GM12878 (cell line): Measurements from ENCODE around the gene ITGB8. TPM values are rescaled to one million over a fixed set of nuclear protein-coding genes. Genes with fewer than 3 reads are reported as not detected.

Experiments
- ATAC-seq: fragments of 200-7000 bp; cut with Tn5 transposase; 3 replicates; pipeline ENCODE4 v1.9.1; 2020; ENCODE audit warnings: mild to moderate bottlenecking, moderate library complexity
- BruUV-seq: library from RNA; stranded (reverse); fragments of 400-500 nt; replicated peaks from 2 replicates; lab custom pipeline; 2021; lab: Mats Ljungman, UMichigan
- CTCF ChIA-PET: fragments of 300-600 bp; sonication (Branson Sonifier 250); formaldehyde crosslinking; extraction: SDS; loops from one replicate; lab custom pipeline; 2021; ENCODE audit warnings: inconsistent platforms; lab: Yijun Ruan, JAX
- POLR2A ChIA-PET: fragments of 350-600 bp; formaldehyde crosslinking; extraction: SDS; loops from one replicate; lab custom pipeline; 2021; ENCODE audit warnings: inconsistent platforms; lab: Charles Lee
- RAD21 ChIA-PET: fragments of 300-600 bp; sonication (Branson Sonifier 250); formaldehyde crosslinking; loops from one replicate; lab custom pipeline; 2023; ENCODE audit warnings: antibody characterized with exemption; ENCODE audit not compliant: unreplicated experiment; lab: Charles Lee
- SMC1A ChIA-PET: fragments of 300-600 bp; sonication (Branson Sonifier 250); formaldehyde crosslinking; loops from one replicate; lab custom pipeline; 2023; ENCODE audit not compliant: unreplicated experiment, uncharacterized antibody; lab: Charles Lee
- DNase-seq: peaks from one replicate; pipeline ENCODE4 v3.0.0-alpha.2; 2011; ENCODE audit warnings: low read depth, low spot score
- FAIRE-seq: peaks from 3 replicates; lab custom pipeline; 2011; peaks lifted over from hg19 to GRCh38; lab: Jason Lieb, UNC
- H2AFZ ChIP-seq: 2 replicates; pipeline ENCODE4 v1.6.0; 2011; ENCODE audit warnings: low read depth, low read length, control low read depth; ENCODE audit not compliant: control insufficient read depth
- H3K27ac ChIP-seq: 2 replicates; pipeline ENCODE4 v1.5.1; 2011; ENCODE audit warnings: control low read depth; ENCODE audit not compliant: control insufficient read depth, insufficient read depth
- H3K27me3 ChIP-seq, 2 experiments: replicated peaks in 1 of 2; 2 replicates each; pipeline versions ENCODE4 v1.6.0 to v1.6.1; 2011; ENCODE audit warnings: low read length in 1 of 2; ENCODE audit not compliant: control insufficient read depth in 2 of 2, insufficient read depth in 2 of 2
- H3K36me3 ChIP-seq, 2 experiments: 2 replicates each; pipeline ENCODE4 v1.5.1; 2011; ENCODE audit warnings: low read length in 1 of 2; ENCODE audit not compliant: control insufficient read depth in 2 of 2, insufficient read depth in 2 of 2
- H3K4me1 ChIP-seq: 2 replicates; pipeline ENCODE4 v1.6.1; 2011; ENCODE audit warnings: mild to moderate bottlenecking, low read length, moderate library complexity, mixed read lengths; ENCODE audit not compliant: control insufficient read depth, insufficient read depth
- H3K4me2 ChIP-seq: 2 replicates; pipeline ENCODE4 v1.6.0; 2011; ENCODE audit warnings: control low read depth; ENCODE audit not compliant: control insufficient read depth, insufficient read depth
- H3K4me3 ChIP-seq: fragments of 200-600 bp; sonication (generic); 2 replicates; pipeline ENCODE4 v1.5.1; 2016
- H3K79me2 ChIP-seq: 2 replicates; pipeline ENCODE4 v1.6.0; 2011; ENCODE audit warnings: low read length; ENCODE audit not compliant: control insufficient read depth, insufficient read depth
- H3K9ac ChIP-seq: 2 replicates; pipeline ENCODE4 v1.8.0; 2011; ENCODE audit warnings: low read length, control low read depth, mixed read lengths; ENCODE audit not compliant: control insufficient read depth, insufficient read depth
- H3K9me3 ChIP-seq: replicated peaks from 3 replicates; pipeline ENCODE4 v1.5.1; 2011; ENCODE audit warnings: mild to moderate bottlenecking, low read length; ENCODE audit not compliant: control insufficient read depth, insufficient read depth
- H4K20me1 ChIP-seq: 2 replicates; pipeline ENCODE4 v1.6.0; 2011; ENCODE audit not compliant: control insufficient read depth, insufficient read depth
- ATF2 ChIP-seq: IDR thresholded peaks from 2 replicates; pipeline ENCODE4 v1.6.1; 2012; ENCODE audit warnings: low read length, inconsistent platforms
- CBX5 ChIP-seq: sonication (generic); IDR thresholded peaks from 2 replicates; pipeline ENCODE4 v1.6.1; 2016; ENCODE audit warnings: low read depth, moderate library complexity, mild to moderate bottlenecking, inconsistent platforms
- FOXK2 ChIP-seq: fragments of 450-650 bp; IDR thresholded peaks from 2 replicates; pipeline ENCODE4 v1.6.1; 2017; ENCODE audit warnings: mild to moderate bottlenecking, moderate library complexity
- GABPA ChIP-seq: IDR thresholded peaks from 2 replicates; pipeline ENCODE4 v1.6.1; 2014; ENCODE audit warnings: antibody characterized with exemption, low read depth, mild to moderate bottlenecking, inconsistent platforms
- HDAC6 ChIP-seq: fragments of 200-600 bp; sonication (generic); IDR thresholded peaks from one replicate; pipeline ENCODE4 v1.8.0; 2017; ENCODE audit warnings: antibody characterized with exemption; ENCODE audit not compliant: unreplicated experiment
- IKZF1 ChIP-seq: fragments of 450-650 bp; conservative IDR thresholded peaks from 2 replicates; pipeline ENCODE4 v1.6.1; 2017; ENCODE audit warnings: antibody characterized with exemption, mild to moderate bottlenecking
- MXI1 ChIP-seq: fragments of 150-350 bp; IDR thresholded peaks from 2 replicates; pipeline ENCODE4 v1.6.1; 2011; ENCODE audit warnings: low read depth, mild to moderate bottlenecking, inconsistent platforms, low read length, improper control_type of control experiment
- RAD21 ChIP-seq: IDR thresholded peaks from 2 replicates; pipeline ENCODE4 v1.6.1; 2011; ENCODE audit warnings: mild to moderate bottlenecking, low read depth, low read length, moderate library complexity; ENCODE audit not compliant: insufficient read depth
- SMAD1 ChIP-seq: fragments of 450-650 bp; IDR thresholded peaks from 2 replicates; pipeline ENCODE4 v1.6.1; 2018; ENCODE audit warnings: mild to moderate bottlenecking, low read depth; ENCODE audit not compliant: partially characterized antibody
- ZNF592 ChIP-seq: fragments of 450-650 bp; IDR thresholded peaks from 2 replicates; pipeline ENCODE4 v1.6.1; 2017; ENCODE audit warnings: mild to moderate bottlenecking, moderate library complexity
- WGBS: methylation state at CpG from one replicate; pipeline ENCODE4 v1.1.6; 2016; ENCODE audit warnings: low lambda C conversion rate; ENCODE audit not compliant: insufficient replicate concordance, insufficient coverage; ENCODE audit errors: missing lambda C conversion rate; 5-methylcytosine and 5-hydroxymethylcytosine counted together
- in situ Hi-C: fragments of 300-500 bp; cut with MboI; formaldehyde crosslinking; loops from 9 replicates; pipeline ENCODE4 v1.14.3; 2018; ENCODE audit warnings: mixed read lengths
- intact Hi-C: fragments of 100-400 bp; cut with micrococcal nuclease; formaldehyde crosslinking; loops from one replicate; pipeline ENCODE4 v1.14.2; 2022; ENCODE audit not compliant: unreplicated experiment
- polyA plus RNA-seq, 11 experiments: library from polyadenylated mRNA; depleted of rRNA in 4 of 11; unstranded in 6 of 11; stranded (reverse) in 5 of 11; fragments of >200 nt; fragmentation: Nextera tagmentation in 4 of 11; fragmentation: Illumina TruSeq in 1 of 11; extraction: Ambion mirVana in 4 of 11; extraction: Trizol in 1 of 11; gene quantifications; 1 replicate in 1 of 11; 2 replicates in 10 of 11; pipeline versions ENCODE4 v1.2.1 to v1.2.3, GENCODE V29; 2011 to 2016; ENCODE audit warnings: inconsistent platforms in 2 of 11, missing spikeins in 2 of 11, low read depth in 1 of 11
- total RNA-seq, 4 experiments: library from RNA; depleted of rRNA in 3 of 4; stranded (reverse); fragments of >200 nt in 3 of 4; fragmentation: Illumina TruSeq in 1 of 4; extraction: Trizol in 1 of 4; gene quantifications; 2 replicates each; pipeline versions ENCODE4 v1.2.1 to v1.2.3, GENCODE V29; 2013 to 2021

Gene ITGB8
- total and polyA plus RNA-seq, 10 of the 15 experiments (the other 5 are each of a cell fraction or from before 2014, with no cell fraction given): 0.37 to 26.2 (median 1.5) TPM

DNA sequence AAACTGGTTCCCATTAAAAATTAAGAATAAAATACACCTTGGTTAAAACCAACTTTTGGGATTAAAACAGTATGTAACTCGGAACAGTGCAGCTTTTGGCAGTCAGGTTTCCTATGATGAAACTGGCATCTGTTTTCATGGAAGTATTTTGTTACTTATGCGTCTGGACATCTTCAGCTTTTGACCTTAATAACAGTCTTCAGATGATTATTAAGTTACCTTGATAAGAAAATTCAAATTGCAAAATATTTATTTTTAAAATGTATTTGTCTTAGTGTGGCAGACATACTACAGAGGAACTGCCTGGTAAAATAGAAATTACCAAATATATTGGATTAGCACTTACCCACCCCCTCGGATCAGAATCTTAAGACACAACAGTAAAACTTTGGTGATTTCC lies 100.0 kb downstream of the ITGB8 start (continued):
- no peak for TF ChIP-seq GABPA

DNA sequence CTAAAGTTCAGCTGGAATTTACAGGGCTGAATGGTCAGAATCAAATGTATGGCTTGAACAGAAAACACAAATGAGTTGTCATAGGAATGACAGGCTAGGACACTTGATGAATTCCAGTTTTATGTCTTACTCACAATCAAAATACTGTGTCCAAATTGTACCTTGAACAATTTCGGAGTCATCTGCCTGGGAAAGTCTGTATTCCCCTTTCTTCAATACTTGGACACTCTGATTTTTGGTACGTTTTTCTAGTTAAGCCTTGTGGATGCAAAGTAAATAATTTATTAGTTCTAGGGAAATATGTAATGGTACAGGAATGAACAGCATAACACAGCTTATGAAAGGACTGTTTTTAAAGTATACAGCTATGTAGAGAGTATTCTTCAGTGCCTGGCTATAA lies 100.4 kb downstream of the ITGB8 start:
- H3K27me3 ChIP-seq: no peaks in the 10 kb centered on the region; a peak in 1 of 4 replicates
- H3K9ac ChIP-seq: no peak overlapping the region
- no peaks in the 10 kb centered on the region for H3K36me3 ChIP-seq
- CTCF ChIA-PET: interaction anchor here (1.1 kb wide), 2 partner anchors 9 to 17 kb away, joined by 4 to 6 read pairs; no protein-coding TSS in a partner anchor
- intact Hi-C loops (no loop called here), in situ Hi-C loops (no loop called here)
- POLR2A ChIA-PET: no interaction called here
- no peak overlapping the region for H3K4me2 ChIP-seq
- TF ChIP-seq RAD21: no peak
- no peaks in the 10 kb centered on the region for H3K79me2 ChIP-seq
- H3K27ac ChIP-seq: no peak overlapping the region
- DNase-seq (no peak), ATAC-seq (no peak), FAIRE-seq (no peak)
- no TSS peak for BruUV-seq
- H3K4me3 ChIP-seq: no peak overlapping the region
- no peaks in the 10 kb centered on the region for H3K4me1 ChIP-seq
- 0% methylated on average over 2 of the region's 2 CpGs for WGBS
- SMC1A ChIA-PET: interaction anchor here (3.9 kb wide), 1 partner anchor 17 kb away, joined by 13 read pairs; no protein-coding TSS in a partner anchor
- RAD21 ChIA-PET: no interaction called here
- H4K20me1 ChIP-seq: no peaks in the 10 kb centered on the region
- H3K9me3 ChIP-seq: no peaks in the 10 kb centered on the region; the same call in 1 of the 3 replicates
- no peak overlapping the region for H2AFZ ChIP-seq

GRCh38 chr7:20432071-20432470 lies 101.4 kb downstream of the ITGB8 start:
- 49% methylated on average over 4 of the region's 4 CpGs for WGBS
- DNase-seq: no peak
- Histone ChIP-seq H3K36me3 (no peaks in the 10 kb centered on the region), H4K20me1 (no peaks in the 10 kb centered on the region), H3K27me3 (no peaks in the 10 kb centered on the region; a peak in 1 of 4 replicates), H3K4me2 (no peak overlapping the region), H2AFZ (no peak overlapping the region), H3K9me3 (no peaks in the 10 kb centered on the region; the same call in 2 of the 3 replicates)
- ChIA-PET SMC1A (interaction anchor here (1.1 to 3.9 kb wide), 3 partner anchors 13 to 21 kb away, joined by 4 to 13 read pairs (median 5); no protein-coding TSS in a partner anchor), RAD21 (no interaction called here), POLR2A (interaction anchor here (0.6 kb wide), 1 partner anchor 356 kb away, joined by 5 read pairs; no protein-coding TSS in a partner anchor)
- intact Hi-C loops: no loop called here
- TF ChIP-seq SMAD1 (no peak), ZNF592 (no peak), MXI1 (no peak), CBX5 (no peak), FOXK2 (no peak), IKZF1 (no peak), HDAC6 (no peak), ATF2 (no peak)
- TF ChIP-seq, all 136 proteins: peak for 0
- FAIRE-seq (no peak), ATAC-seq (peak; percentile 21; the same call in 2 of the 3 replicates)
- in situ Hi-C loops: no loop called here
- CTCF ChIA-PET: interaction anchor here (0.6 to 1.5 kb wide), 6 partner anchors 9 to 172 kb away, joined by 3 to 5 read pairs (median 4); no protein-coding TSS in a partner anchor
- no TSS peak for BruUV-seq
- Histone ChIP-seq H3K4me3 (no peak overlapping the region), H3K27ac (no peak overlapping the region), H3K4me1 (no peaks in the 10 kb centered on the region), H3K9ac (no peak overlapping the region), H3K79me2 (no peaks in the 10 kb centered on the region)
